Hematopoietic multipotent progenitor cell treated with erythropoietin and hydrocortisone succinate and interleukin-3 and kit ligand, for 6 days (in vitro differentiated cells): ENCODE measurements around the gene RNF157.
"Not testable (repeated sequence)": the region's sequence is repeated elsewhere in the genome, so short reads cannot be mapped to it uniquely, and the experiment has no call there.

Experiments used
- DNase-seq: peaks from one replicate; pipeline ENCODE4 v3.0.0-alpha.2; 2015

RNF157 gene

DNA sequence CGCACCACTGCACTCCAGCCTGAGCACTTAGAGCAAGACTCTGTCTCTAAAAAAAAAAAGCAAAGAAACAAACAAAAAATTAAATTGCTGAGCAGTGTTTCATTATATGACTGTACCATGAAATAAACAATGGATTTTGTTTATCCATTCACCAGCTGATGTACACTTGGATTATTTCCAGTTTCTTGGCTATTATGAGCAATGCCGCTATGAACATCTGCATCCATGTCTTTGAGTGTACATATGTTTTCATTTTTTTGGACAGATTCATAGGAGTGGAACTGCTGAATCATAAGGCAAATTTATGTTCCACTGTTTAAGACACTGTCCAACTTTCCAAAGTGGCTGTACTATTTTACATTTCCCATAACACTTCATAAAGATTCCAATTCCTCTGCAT, 8.0 kb downstream of the RNF157 start:
- DNase-seq: no peak

DNA sequence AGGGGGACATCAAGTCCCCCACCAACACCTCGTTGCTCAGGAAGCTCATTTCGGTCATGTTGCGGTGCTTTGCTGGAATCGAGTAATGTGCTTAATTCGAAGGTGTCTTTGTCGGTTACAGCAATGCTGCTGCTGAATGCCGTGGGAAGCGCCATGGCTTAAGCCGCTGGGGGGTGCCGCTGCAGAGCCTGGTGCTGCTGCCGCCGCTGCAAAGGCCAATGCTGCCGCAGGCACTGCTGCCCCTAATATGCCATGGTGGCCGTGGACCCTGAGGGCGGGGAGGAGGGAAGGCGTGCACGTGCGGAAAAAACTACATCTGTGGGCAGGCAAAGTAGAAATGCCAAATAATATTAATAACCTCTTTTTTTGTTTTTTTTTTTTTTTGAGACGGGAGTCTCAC, 13.5 kb downstream of the RNF157 start:
- not testable (repeated sequence) for DNase-seq

- not testable (repeated sequence) for DNase-seq
Measured at GRCh38 chr17:76225373-76226086, 14.8 kb downstream of the RNF157 start.

DNA sequence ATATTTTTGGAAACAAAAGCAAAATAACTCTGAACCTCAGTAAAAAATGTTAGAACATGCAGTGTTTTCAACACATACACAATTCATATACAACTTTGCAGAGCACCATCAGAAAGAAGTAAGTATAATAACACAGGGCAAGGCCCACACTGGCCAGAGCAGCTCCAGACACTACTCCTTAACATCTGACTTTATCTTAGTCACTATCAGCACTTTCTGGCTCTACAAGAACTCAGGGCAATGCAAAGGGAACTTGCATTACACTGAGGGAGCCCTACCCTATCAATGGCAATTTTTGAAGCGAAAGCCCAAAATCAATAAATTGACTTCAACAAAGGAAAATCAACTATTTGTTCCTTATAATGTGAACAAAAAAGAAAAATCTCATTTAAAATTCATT, 16.5 kb downstream of the RNF157 start:
- no peak for DNase-seq

GRCh38 chr17:76219670-76220383, 20.5 kb downstream of the RNF157 start:
- DNase-seq: no peak

DNA sequence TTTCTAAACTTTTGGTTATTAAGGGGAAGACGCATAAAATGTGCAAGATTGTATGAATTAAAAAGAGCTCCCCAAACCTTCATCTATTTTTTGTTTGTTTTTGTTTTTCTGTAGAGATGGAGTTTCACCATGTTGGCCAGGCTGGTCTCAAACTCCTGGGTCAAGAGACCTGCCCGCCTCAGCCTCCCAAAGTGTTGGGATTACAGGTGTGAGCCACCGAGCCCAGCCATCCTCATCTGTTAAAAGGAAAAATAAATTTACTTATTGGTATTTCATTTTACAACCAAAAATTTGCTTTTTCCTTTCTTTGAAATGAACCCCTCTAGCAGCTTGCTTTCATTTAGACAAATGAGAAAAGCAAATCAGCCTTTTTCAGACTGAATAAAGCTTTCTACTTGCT, 23.2 kb downstream of the RNF157 start:
- no peak for DNase-seq

GRCh38 chr17:76213491-76213890, 26.8 kb downstream of the RNF157 start:
- no peak for DNase-seq

GRCh38 chr17:76208120-76208519, 32.2 kb downstream of the RNF157 start:
- no peak for DNase-seq

DNA sequence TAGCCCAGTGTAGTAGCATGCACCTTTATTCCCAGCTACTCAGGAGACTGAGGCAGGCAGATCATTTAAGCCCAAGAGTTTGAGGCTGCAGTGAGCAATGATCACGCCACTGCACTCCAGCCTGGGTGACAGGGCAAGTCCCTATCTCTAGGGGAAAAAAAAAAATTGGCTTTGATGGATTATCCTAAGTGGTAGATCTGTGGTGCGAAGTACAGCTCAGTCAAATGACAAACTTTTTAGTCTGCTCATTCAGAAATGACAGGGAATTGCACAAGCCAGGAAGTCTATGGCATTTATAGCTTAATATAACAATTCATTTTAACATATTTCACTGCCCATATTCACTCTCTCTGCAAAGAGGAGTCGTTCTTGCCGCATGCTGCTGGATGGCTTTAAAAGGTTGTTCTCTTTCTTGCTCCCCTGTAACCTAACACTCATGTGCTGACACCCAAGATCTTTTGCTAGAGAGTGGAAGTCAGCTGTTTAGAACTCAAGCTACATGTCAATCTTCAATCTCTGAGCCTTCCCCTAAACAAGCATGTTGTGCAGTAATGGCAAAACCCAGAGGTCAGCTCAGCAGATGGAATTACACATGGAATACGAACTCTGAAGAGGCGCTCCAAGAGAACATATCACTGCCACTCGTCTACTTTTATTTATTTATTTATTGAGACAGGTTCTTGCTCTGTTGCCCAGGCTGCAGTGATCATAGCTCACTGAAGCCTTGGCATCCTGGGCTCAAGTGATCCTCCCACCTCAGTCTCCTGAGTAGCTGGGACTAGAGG, 32.8 kb downstream of the RNF157 start:
- DNase-seq: no peak

GRCh38 chr17:76205542-76206144, 34.6 kb downstream of the RNF157 start:
- not testable (repeated sequence) for DNase-seq

GRCh38 chr17:76204277-76204676, 36.0 kb downstream of the RNF157 start:
- no peak for DNase-seq

DNA sequence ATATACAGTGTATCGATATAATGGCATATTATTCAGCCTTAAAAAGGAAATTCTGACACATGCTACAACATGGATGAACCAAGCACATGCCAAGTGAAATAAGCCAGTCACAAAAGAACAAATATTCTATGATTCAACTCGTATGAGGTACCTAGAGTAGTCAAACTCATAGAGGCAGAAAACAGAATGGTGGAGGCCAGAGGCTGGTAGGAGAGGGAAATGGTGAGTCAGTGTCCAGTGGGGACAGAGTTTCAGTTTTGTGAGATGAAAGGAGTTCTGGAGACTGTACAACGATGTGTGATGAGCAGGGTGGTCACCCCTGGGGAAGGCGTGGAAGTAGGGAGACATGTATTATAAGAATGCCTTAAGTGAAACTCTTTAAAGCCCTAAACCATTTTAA, 39.9 kb downstream of the RNF157 start:
- DNase-seq: no peak

DNA sequence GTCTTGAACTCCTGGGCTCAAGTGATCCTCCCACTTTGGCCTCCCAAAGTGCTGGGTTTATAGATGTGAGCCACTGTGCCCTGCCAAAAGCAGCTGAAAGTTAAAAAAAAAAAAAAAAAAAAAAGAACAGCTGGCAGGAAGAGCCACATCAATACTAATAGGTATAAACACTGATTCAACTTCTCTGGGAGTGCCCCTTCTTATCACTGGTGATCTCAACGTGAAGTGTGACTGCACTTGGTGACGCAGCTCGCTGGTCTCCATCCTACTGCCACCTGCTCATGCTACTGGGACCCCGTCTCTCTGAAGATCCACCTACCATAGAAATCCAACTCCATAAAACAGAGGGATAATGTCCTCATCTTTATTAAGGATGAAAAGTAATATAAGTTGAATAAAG, 40.8 kb downstream of the RNF157 start:
- DNase-seq: no peak

- no peak for DNase-seq
Measured at GRCh38 chr17:76198702-76199101, 41.6 kb downstream of the RNF157 start.

DNA sequence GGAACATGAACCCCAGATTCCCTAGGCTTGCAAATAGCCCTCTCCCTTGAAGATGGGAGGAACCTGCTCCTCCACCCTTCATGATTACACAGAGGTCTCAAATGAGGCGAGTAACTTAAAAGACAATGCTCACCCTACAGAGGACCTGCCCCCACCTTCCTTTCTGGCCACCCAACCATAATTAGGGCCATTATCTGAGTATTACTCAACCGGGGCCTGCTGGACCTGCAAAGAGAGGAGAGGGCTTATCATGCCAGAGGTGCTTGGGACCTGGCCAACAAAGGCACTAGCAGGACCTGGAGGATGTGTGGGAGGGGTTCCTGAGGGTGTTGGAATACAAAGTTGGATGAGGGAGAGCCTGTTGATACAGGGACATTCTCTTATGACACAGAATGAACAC, 42.4 kb downstream of the RNF157 start:
- no peak for DNase-seq

DNA sequence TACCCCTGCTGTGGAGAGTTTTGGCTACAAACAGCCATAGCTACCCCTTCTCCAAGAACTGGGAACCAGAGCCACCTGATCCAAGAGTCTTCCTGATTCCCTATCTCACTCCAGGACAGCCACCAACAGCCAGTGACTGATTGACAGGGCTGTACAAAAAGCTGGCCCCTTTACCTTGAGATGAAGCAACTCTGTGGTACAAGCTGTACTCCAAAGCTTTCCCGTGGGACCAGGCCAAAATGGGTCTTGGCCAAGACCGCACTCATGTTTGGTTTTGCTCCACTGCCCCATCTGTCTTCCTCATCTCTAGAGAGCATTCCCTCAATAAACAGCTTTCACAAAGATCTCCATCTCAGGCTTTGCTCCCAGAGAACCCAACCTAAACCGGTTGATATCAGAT, 43.6 kb downstream of the RNF157 start:
- no peak for DNase-seq

- peak; percentile 30 for DNase-seq
Measured at GRCh38 chr17:76195281-76196096, 44.8 kb downstream of the RNF157 start.

DNA sequence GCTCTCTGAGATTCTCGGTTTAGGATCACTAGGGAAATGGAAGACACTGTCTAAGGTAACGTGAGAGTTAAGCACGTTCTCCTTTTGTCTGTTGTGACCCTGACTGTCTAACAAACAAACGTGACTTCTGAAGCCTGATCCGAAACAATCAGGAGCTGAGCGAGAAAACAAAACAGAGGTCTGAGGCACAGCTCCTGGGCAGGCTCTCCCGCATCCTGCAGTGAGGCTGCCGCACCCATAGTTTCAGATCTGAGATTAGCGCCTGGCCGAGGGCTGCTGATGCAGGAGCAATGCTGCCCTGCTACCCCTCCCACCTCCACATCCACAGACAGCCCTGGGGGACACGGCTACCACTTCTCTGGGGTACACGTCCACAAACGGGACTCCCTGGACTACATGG, 46.7 kb downstream of the RNF157 start:
- DNase-seq: peak; percentile 27

DNA sequence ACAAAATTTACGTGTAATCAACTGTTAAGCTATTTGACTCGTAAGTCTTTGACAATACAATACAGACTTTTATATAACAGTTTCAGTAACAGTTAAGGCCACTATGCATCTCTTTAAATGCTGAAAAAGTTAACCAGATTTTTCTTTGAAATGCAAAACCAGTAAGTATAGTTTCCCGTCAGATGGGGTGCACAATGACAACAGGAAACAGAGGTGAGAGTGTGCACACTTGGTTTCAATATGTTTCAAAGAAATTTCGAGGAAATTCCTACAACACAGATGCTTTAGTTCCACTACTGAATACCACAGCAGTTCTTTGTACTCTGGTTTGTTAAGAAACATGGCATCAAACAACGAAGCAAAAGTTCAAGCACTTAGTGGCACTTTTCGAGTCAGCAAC, 48.4 kb downstream of the RNF157 start:
- no peak for DNase-seq

GRCh38 chr17:76189741-76190140, 50.6 kb downstream of the RNF157 start:
- DNase-seq: no peak

DNA sequence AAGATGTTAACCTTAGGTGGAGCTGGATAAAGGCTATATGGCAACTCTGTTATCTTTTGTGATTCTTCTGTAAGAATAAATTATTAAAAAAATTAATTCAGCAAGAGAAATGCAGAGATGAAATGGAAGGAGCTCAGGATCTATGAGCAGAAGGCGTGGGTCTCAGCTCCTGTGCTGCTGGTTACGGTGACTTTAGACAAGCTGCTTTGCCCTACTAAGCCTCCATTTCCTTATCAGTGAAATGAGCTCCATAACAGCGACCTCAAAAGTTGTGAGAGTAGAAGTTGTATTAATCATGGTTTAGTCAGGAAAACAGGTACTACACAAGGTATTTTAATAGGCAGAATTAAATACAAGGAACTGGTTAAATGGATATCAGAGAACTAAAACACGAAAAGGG, 51.0 kb downstream of the RNF157 start:
- DNase-seq: no peak

DNA sequence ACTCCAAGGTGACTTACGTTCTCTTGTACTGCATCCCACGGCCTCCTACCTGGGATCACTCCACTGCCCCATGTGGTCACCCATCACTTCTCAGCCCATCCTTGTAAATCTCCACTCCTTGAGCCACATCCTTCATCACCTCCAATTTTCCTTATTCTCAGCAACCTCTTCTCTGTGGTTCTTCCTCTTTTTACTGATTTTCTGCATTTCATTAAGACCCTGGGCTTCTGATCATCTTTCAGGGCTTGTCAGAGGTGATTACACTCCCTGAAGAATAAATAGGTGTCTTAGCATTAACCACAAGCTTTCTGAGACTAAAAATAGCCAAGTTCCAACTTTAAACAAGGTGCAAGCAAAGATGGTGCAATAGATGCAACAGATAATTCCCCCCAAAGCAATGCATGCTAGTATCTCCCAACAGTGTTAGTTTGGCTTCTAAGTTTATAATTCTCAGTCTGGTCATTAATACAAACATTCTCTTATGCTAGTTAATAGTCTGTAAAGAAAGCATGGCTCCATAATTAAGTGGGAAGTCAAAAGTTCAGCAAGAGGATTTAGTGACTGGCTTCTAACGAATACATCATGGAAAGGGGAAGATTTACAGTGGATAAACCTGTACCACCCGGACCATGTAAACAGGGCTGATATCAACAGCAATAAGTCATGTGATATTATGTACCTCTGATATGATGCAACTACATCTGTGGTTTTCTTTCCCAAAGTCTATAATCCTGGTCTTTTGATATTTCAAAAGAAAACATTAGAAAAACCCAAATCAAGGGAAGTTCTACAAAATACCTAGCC, 51.9 kb downstream of the RNF157 start:
- DNase-seq: no peak
